ENCODE data around the gene DNLZ. TPM values are rescaled to one million over a fixed set of nuclear protein-coding genes. Genes with fewer than 3 reads are reported as not detected.

Gene DNLZ
- total and polyA plus RNA-seq, 2 donors (not counting 3 experiments of a cell fraction or from before 2014, with no cell fraction given) = 26.9 to 38.4 TPM

DNA sequence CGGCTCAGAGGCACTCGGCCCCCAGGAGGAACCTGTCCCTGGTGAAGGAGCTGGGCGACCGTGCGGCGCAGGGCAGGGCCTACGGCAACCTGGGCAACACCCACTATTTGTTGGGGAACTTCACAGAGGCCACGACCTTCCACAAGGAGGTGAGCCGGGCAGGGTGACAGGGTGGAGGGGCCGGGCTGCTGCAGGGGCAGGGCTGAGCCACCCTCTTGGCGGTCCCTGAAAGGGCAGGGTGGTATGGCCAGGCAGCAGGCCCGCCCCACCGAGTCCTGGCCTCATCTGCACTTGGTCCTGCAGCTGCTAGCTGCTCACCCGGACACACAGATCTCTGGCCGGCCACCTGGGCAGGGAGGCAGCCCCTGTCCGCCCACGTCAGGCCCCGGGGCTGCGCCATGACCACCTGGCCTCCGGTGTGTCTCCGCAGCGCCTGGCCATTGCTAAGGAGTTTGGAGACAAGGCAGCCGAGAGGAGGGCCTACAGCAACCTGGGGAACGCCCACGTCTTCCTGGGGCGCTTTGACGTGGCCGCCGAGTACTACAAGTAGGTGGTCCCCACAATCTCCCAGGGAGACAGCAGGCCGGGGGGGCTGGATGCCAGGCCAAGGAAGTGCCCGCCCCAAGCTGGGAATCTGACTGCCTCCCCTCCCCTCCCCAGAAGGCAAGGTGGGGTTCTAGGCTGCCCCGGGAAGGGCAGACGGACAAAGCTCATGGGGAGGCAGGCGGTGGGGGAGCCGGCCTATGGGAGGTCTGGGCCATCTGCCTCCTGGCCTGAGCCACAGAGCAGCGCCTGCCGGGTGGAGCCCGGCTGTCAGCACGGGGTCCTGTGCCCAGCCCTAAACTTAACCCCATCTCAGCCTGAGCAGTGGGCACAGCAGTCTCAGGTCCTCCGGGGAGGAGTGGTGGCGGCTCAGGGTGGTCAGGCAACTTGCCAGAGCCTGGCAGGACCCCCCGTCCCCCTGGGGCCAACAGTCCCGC is 25.8 kb downstream of the DNLZ start:
- intact Hi-C loops (cut with micrococcal nuclease) = no loop called here
- Histone ChIP-seq H3K27me3 (ENCODE audit: control insufficient read depth in 2 of 2, insufficient read depth in 2 of 2, low read length in 2 of 2) (no peaks in the 10 kb centered on the region), H2AFZ (ENCODE audit: low read depth, low read length) (no peak overlapping the region), H3K9ac (replicated peaks; ENCODE audit: extremely low read depth, insufficient read depth, low read length) (no peak overlapping the region), H3K27ac (ENCODE audit: insufficient read depth, low read depth, low read length) (no peak overlapping the region), H3K36me3 (ENCODE audit: control insufficient read depth in 2 of 2, extremely low read depth in 1 of 2, insufficient read depth in 2 of 2, low read length in 2 of 2) (peaks cover 5 to 36% of the 10 kb centered on the region in 2 experiments), H3K4me1 (ENCODE audit: control insufficient read depth, extremely low read depth, insufficient read depth, low read length) (peaks cover 5% of the 10 kb centered on the region), H3K79me2 (ENCODE audit: control insufficient read depth, insufficient read depth, low read length) (peaks cover 3% of the 10 kb centered on the region), H3K4me2 (ENCODE audit: insufficient read depth, low read length) (no peak overlapping the region), H3K4me3 (replicated peaks in 1 of 3; ENCODE audit: insufficient read depth in 1 of 3, low read depth in 1 of 3, low read length in 3 of 3) (no peak overlapping the region), H3K9me3 (replicated peaks; ENCODE audit: control insufficient read depth, insufficient read depth, low read length) (no peaks in the 10 kb centered on the region), H3K9me1 (replicated peaks; ENCODE audit: control insufficient read depth, extremely low read depth, insufficient read depth, low read length) (no peaks in the 10 kb centered on the region), H4K20me1 (replicated peaks; ENCODE audit: control insufficient read depth, extremely low read depth, insufficient read depth, low read length) (no peaks in the 10 kb centered on the region)
- CTCF ChIA-PET = interaction anchor here (0.8 to 1.3 kb wide), 4 partner anchors 8 to 28 kb away, joined by 3 to 7 read pairs (median 3); no protein-coding TSS in a partner anchor
- DNase-seq (ENCODE audit: low read depth, low spot score) (no peak), FAIRE-seq (no peak)
- no TSS peak for BruUV-seq (replicated peaks)
- POLR2A ChIA-PET = no interaction called here
- TF ChIP-seq JUN (IDR thresholded peaks at IDR 0.05; ENCODE audit: borderline replicate concordance, insufficient read depth, insufficient read length, low read depth) = no peak
- TF ChIP-seq EZH2 (IDR thresholded peaks at IDR 0.05; ENCODE audit: borderline replicate concordance, low read depth, low read length, severe bottlenecking) = no peak
- TF ChIP-seq, protein P1, sequence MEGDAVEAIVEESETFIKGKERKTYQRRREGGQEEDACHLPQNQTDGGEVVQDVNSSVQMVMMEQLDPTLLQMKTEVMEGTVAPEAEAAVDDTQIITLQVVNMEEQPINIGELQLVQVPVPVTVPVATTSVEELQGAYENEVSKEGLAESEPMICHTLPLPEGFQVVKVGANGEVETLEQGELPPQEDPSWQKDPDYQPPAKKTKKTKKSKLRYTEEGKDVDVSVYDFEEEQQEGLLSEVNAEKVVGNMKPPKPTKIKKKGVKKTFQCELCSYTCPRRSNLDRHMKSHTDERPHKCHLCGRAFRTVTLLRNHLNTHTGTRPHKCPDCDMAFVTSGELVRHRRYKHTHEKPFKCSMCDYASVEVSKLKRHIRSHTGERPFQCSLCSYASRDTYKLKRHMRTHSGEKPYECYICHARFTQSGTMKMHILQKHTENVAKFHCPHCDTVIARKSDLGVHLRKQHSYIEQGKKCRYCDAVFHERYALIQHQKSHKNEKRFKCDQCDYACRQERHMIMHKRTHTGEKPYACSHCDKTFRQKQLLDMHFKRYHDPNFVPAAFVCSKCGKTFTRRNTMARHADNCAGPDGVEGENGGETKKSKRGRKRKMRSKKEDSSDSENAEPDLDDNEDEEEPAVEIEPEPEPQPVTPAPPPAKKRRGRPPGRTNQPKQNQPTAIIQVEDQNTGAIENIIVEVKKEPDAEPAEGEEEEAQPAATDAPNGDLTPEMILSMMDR (IDR thresholded peaks at IDR 0.05; ENCODE audit: extremely low read depth in 1 of 2, insufficient read depth in 1 of 2, low read depth in 1 of 2, low read length in 2 of 2) = no peak
- no peak for TF ChIP-seq MYC (IDR thresholded peaks at IDR 0.05; ENCODE audit: low read depth, low read length)
- TF ChIP-seq POLR2AphosphoS5 (IDR thresholded peaks at IDR 0.05; ENCODE audit: insufficient read depth, low read depth, low read length) = no peak
- no peak for TF ChIP-seq POLR2A (IDR thresholded peaks at IDR 0.05; ENCODE audit: low read depth, low read length)
- TF ChIP-seq, protein P2, sequence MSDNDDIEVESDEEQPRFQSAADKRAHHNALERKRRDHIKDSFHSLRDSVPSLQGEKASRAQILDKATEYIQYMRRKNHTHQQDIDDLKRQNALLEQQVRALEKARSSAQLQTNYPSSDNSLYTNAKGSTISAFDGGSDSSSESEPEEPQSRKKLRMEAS (IDR thresholded peaks at IDR 0.05; ENCODE audit: insufficient read depth, insufficient read length) = no peak
- TF ChIP-seq FOS (IDR thresholded peaks at IDR 0.05; ENCODE audit: borderline replicate concordance, insufficient read depth, low read length) = no peak
- no peak for TF ChIP-seq GATA2 (IDR thresholded peaks at IDR 0.05; ENCODE audit: insufficient read depth, insufficient read length, low read depth, low read length)
- dilution Hi-C loops (cut with MboI; ENCODE audit: extremely low pct_ligation_motif_present, low sequenced_read_pairs) = no loop called here

Data from endothelial cell of umbilical vein (primary cell).